Activated naive CD8-positive, alpha-beta T cell (primary cell): ENCODE results near the gene IL17C.

Experiments used
- H3K27ac Mint-ChIP-seq: one replicate; pipeline ENCODE4 v1.8.0; 2021; ENCODE audit warnings: mixed read lengths
- H3K27me3 Mint-ChIP-seq: one replicate; pipeline ENCODE4 v1.8.0; 2021; ENCODE audit warnings: mixed read lengths
- H3K36me3 Mint-ChIP-seq: one replicate; pipeline ENCODE4 v1.8.0; 2021; ENCODE audit warnings: mixed read lengths
- H3K4me1 Mint-ChIP-seq: one replicate; pipeline ENCODE4 v1.8.0; 2021; ENCODE audit warnings: low read depth, mixed read lengths
- H3K4me3 Mint-ChIP-seq: one replicate; pipeline ENCODE4 v1.8.0; 2021; ENCODE audit warnings: mild to moderate bottlenecking, mixed read lengths
- H3K9me3 Mint-ChIP-seq: one replicate; pipeline ENCODE4 v1.8.0; 2021; ENCODE audit warnings: low read depth, mixed read lengths

IL17C gene

DNA sequence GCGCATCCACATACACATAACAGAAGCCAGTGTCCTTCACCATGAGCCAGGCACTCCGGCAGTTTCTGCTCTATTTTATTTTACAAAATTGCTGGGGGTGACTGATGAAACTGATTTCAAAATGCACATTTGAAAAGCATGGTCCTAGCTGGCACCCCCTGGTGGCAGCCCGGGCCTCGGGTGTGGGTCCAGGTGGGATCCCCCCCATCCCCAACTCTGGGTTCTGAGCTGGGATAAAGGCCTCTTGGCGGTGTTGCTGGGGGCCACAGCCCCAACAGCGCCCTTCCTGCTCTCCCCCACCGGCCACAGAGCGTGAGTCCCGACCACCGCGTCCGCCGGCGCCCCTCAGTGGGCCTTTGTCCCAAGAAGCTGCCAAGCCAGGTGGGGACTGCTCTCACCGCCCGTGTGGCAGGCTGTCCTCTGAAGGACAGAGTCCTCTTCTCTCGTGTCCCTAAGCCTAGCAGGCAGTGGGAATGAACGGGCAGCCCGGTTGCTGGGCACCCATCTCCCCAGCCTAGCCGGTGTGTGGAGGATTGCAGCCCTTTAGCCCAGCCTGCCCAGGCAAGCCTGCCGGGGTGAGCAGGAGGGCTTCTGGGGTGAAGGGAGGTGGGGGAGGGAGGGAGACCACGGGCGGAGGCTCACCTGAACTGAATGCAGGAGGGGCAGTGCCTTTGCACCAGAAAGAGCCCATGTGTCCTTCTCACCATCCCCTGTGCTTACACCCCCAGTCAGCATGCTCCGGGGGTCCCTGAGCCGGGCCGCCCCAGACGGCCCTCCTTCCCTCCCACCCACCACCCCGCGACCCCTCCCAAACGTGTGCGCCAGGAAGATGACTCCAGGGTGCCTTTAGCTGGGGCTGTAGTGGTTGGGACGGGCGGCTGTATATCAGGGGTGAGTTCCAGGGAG, 47.0 kb downstream of the IL17C start:
- peak overlapping the region; percentile 75 for H3K4me3 Mint-ChIP-seq
- peaks cover 47% of the 10 kb centered on the region for H3K4me1 Mint-ChIP-seq
- no peaks in the 10 kb centered on the region for H3K9me3 Mint-ChIP-seq
- no peaks in the 10 kb centered on the region for H3K27me3 Mint-ChIP-seq
- no peaks in the 10 kb centered on the region for H3K36me3 Mint-ChIP-seq
- H3K27ac Mint-ChIP-seq: peak overlapping the region; percentile 28

DNA sequence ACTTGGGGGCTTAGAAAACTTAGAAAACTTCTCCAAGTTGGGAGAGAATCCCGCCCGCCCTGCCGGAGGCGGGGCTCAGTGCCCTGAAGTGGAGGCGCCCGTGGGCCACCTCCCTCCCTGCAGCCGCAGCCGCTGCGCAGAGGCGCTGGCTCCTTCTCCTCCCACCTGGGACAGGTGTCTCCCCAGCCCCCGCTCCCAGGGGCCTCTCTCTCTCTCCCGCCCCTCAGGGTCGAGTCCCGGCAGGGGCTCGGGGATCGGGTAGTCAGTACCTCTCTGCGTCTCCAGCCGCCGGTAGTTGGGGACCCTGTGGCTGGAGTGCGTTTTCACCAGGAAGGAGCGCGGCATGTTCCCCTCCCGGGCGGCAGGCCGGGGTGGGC, 47.7 kb downstream of the IL17C start:
- H3K27me3 Mint-ChIP-seq: no peaks in the 10 kb centered on the region
- H3K36me3 Mint-ChIP-seq: no peaks in the 10 kb centered on the region
- H3K4me1 Mint-ChIP-seq: peaks cover 51% of the 10 kb centered on the region
- no peak overlapping the region for H3K27ac Mint-ChIP-seq
- H3K4me3 Mint-ChIP-seq: peak overlapping the region; percentile 75
- no peaks in the 10 kb centered on the region for H3K9me3 Mint-ChIP-seq

GRCh38 chr16:88686439-88687253, 48.3 kb downstream of the IL17C start, which contains the start of gene SNAI3:
Gene SNAI3 (minus strand): TSS chr16:88686507. CDS start chr16:88686406, 101 bp downstream.
- peak within 1 kb of the TSS; percentile 28 for H3K27ac Mint-ChIP-seq
- no peaks in the 10 kb centered on the region for H3K9me3 Mint-ChIP-seq
- H3K4me3 Mint-ChIP-seq: peak within 1 kb of the TSS; percentile 75
- no peaks in the 10 kb centered on the region for H3K36me3 Mint-ChIP-seq
- peaks cover 49% of the 10 kb centered on the region for H3K4me1 Mint-ChIP-seq
- no peaks in the 10 kb centered on the region for H3K27me3 Mint-ChIP-seq

DNA sequence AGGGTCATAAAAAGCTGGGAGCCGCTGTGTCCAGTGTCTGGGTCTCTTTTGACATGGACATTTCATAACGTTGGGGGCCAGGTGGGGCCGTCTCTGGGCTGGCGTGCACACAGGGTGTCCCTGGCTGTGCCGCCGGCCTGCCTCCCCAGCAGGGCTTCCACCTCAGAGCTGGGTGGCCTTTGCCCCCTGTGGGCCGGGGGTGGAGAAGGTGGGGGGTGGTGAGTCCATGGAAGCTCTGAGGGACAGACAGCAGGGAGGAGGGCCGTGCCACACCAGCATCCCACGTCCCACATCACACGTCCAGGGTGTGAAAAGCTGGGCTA, 48.8 kb downstream of the IL17C start:
- peaks cover 48% of the 10 kb centered on the region for H3K4me1 Mint-ChIP-seq
- no peaks in the 10 kb centered on the region for H3K27me3 Mint-ChIP-seq
- no peak overlapping the region for H3K27ac Mint-ChIP-seq
- H3K36me3 Mint-ChIP-seq: no peaks in the 10 kb centered on the region
- H3K4me3 Mint-ChIP-seq: peak overlapping the region; percentile 17
- H3K9me3 Mint-ChIP-seq: no peaks in the 10 kb centered on the region

GRCh38 chr16:88687676-88688012, 49.3 kb downstream of the IL17C start:
- H3K9me3 Mint-ChIP-seq: no peaks in the 10 kb centered on the region
- H3K36me3 Mint-ChIP-seq: no peaks in the 10 kb centered on the region
- peaks cover 48% of the 10 kb centered on the region for H3K4me1 Mint-ChIP-seq
- H3K4me3 Mint-ChIP-seq: no peak overlapping the region
- H3K27ac Mint-ChIP-seq: no peak overlapping the region
- no peaks in the 10 kb centered on the region for H3K27me3 Mint-ChIP-seq

- no peaks in the 10 kb centered on the region for H3K9me3 Mint-ChIP-seq
- H3K4me3 Mint-ChIP-seq: no peak overlapping the region
- H3K4me1 Mint-ChIP-seq: peaks cover 51% of the 10 kb centered on the region
- H3K36me3 Mint-ChIP-seq: no peaks in the 10 kb centered on the region
- H3K27ac Mint-ChIP-seq: no peak overlapping the region
- no peaks in the 10 kb centered on the region for H3K27me3 Mint-ChIP-seq
These were observed 49.8 kb downstream of the IL17C start for GRCh38 chr16:88688013-88688778.
